HepG2 (cell line): ENCODE measurements around the gene C11orf65. TPM values are rescaled to one million over a fixed set of nuclear protein-coding genes. Genes with fewer than 3 reads are reported as not detected.

Source experiments
- ATAC-seq: fragments of 200-7000 bp; cut with Tn5 transposase; 3 replicates; pipeline ENCODE4 v1.9.1; 2020; ENCODE audit warnings: mild to moderate bottlenecking, moderate library complexity
- BruUV-seq: library from RNA; stranded (reverse); fragments of 400-500 nt; replicated peaks from 2 replicates; lab custom pipeline; 2021; lab: Mats Ljungman, UMichigan
- CTCF ChIA-PET: fragments of 300-600 bp; formaldehyde crosslinking; extraction: SDS; loops from one replicate; lab custom pipeline; 2021; ENCODE audit warnings: low total read pairs, inconsistent platforms, low intra/inter-chr PET ratio; lab: Yijun Ruan, JAX
- POLR2A ChIA-PET: fragments of 350-600 bp; sonication (Branson Sonifier 250); formaldehyde crosslinking; loops from one replicate; lab custom pipeline; 2020; ENCODE audit warnings: antibody characterized with exemption, inconsistent platforms; lab: Yijun Ruan, JAX
- DNase-seq: peaks from one replicate; pipeline ENCODE4 v3.0.0-alpha.2; 2015; ENCODE audit warnings: low spot score
- FAIRE-seq: peaks from 3 replicates; lab custom pipeline; 2011; peaks lifted over from hg19 to GRCh38; lab: Jason Lieb, UNC
- H2AFZ ChIP-seq: one replicate; pipeline ENCODE4 v1.6.1; 2011; ENCODE audit warnings: low read length, inconsistent platforms
- H3K27ac ChIP-seq: fragments of 300-600 bp; 3 replicates; pipeline ENCODE4 v1.8.0; 2011; ENCODE audit warnings: mixed run types, mild to moderate bottlenecking, mixed read lengths, low read length, inconsistent platforms; ENCODE audit not compliant: insufficient read depth; ENCODE audit errors: extremely low read length
- H3K27me3 ChIP-seq, 2 experiments: fragments of 200-600 bp in 1 of 2; 2 replicates in 1 of 2; 3 replicates in 1 of 2; pipeline versions ENCODE4 v1.6.0 to v1.8.0; 2011; ENCODE audit warnings: low read length in 2 of 2, mild to moderate bottlenecking in 2 of 2, moderate library complexity in 2 of 2, inconsistent platforms in 1 of 2; ENCODE audit not compliant: insufficient read depth in 2 of 2, control insufficient read depth in 1 of 2
- H3K36me3 ChIP-seq, 2 experiments: fragments of 200-600 bp in 1 of 2; replicated peaks in 1 of 2; 2 replicates in 1 of 2; 3 replicates in 1 of 2; pipeline versions ENCODE4 v1.5.1 to v1.8.0; 2011; ENCODE audit warnings: low read length in 2 of 2, inconsistent platforms in 1 of 2; ENCODE audit not compliant: insufficient read depth in 2 of 2, control insufficient read depth in 1 of 2
- H3K4me1 ChIP-seq: 2 replicates; pipeline ENCODE4 v1.5.1; 2012; ENCODE audit warnings: low read length, inconsistent platforms; ENCODE audit not compliant: insufficient read depth
- H3K4me2 ChIP-seq: 2 replicates; pipeline ENCODE4 v1.6.0; 2011; ENCODE audit warnings: low read depth, low read length, inconsistent platforms
- H3K4me3 ChIP-seq, 3 experiments: fragments of 200-600 bp in 1 of 3; sonication (generic), shearing (Covaris generic) in 1 of 3; replicated peaks in 1 of 3; 2 replicates each; pipeline ENCODE4 v1.5.1; 2011 to 2016; ENCODE audit warnings: low read length in 3 of 3, inconsistent platforms in 2 of 3, low read depth in 2 of 3, mild to moderate bottlenecking in 2 of 3, control low read depth in 1 of 3, mixed read lengths in 1 of 3; ENCODE audit not compliant: insufficient read depth in 1 of 3
- H3K79me2 ChIP-seq: one replicate; pipeline ENCODE4 v1.6.1; 2011; ENCODE audit warnings: low read length, inconsistent platforms; ENCODE audit not compliant: insufficient read depth
- H3K9ac ChIP-seq: 2 replicates; pipeline ENCODE4 v1.6.0; 2011; ENCODE audit warnings: mild to moderate bottlenecking, low read depth, low read length, inconsistent platforms; ENCODE audit not compliant: insufficient read depth
- H3K9me3 ChIP-seq: 2 replicates; pipeline ENCODE4 v1.5.1; 2012; ENCODE audit warnings: mild to moderate bottlenecking, low read length
- H4K20me1 ChIP-seq: 2 replicates; pipeline ENCODE4 v1.6.0; 2011; ENCODE audit warnings: inconsistent platforms, mild to moderate bottlenecking, low read length, moderate library complexity; ENCODE audit not compliant: insufficient read depth
- BORCS8-MEF2B ChIP-seq: sonication (generic); formaldehyde crosslinking; IDR thresholded peaks from 2 replicates; pipeline ENCODE4 v1.8.0; 2022; ENCODE audit warnings: mild to moderate bottlenecking, missing genetic modification reagents
- HNF4A ChIP-seq: sonication (generic); formaldehyde crosslinking; IDR thresholded peaks from 2 replicates; pipeline ENCODE4 v1.4.0; 2020; ENCODE audit warnings: missing genetic modification reagents
- NRL ChIP-seq: sonication (generic); formaldehyde crosslinking; IDR thresholded peaks from 2 replicates; pipeline ENCODE4 v1.5.0; 2020; ENCODE audit warnings: missing genetic modification reagents, mild to moderate bottlenecking, moderate library complexity, borderline replicate concordance
- ZNF552 ChIP-seq: sonication (generic); formaldehyde crosslinking; IDR thresholded peaks from 2 replicates; pipeline ENCODE4 v1.9.0; 2022; ENCODE audit warnings: missing genetic modification reagents, mild to moderate bottlenecking, borderline replicate concordance
- WGBS: methylation state at CpG from one replicate; pipeline ENCODE4 v1.1.6; 2017; ENCODE audit warnings: low lambda C conversion rate; 5-methylcytosine and 5-hydroxymethylcytosine counted together
- in situ Hi-C: cut with HindIII; loops from 2 replicates; pipeline ENCODE4 v1.10.0; 2017; ENCODE audit warnings: low pct_unique_long_range_greater_than_20kb; ENCODE audit not compliant: extremely low pct_ligation_motif_present
- intact Hi-C: fragments of 100-400 bp; cut with micrococcal nuclease; formaldehyde crosslinking; loops from one replicate; pipeline ENCODE4 v1.10.0; 2022; ENCODE audit not compliant: unreplicated experiment
- polyA plus RNA-seq, 8 experiments: library from polyadenylated mRNA; depleted of rRNA in 3 of 8; stranded (reverse) in 7 of 8; unstranded in 1 of 8; fragments of >200 nt; fragmentation: Illumina TruSeq in 4 of 8; extraction: Trizol in 4 of 8; gene quantifications; 2 replicates each; pipeline versions ENCODE4 v1.2.1 to v1.2.3, GENCODE V29; 2011 to 2016; ENCODE audit warnings: low read depth in 4 of 8, missing spikeins in 1 of 8, mixed read lengths in 1 of 8; ENCODE audit not compliant: insufficient read depth in 1 of 8
- total RNA-seq, 5 experiments: library from RNA; depleted of rRNA; stranded (reverse); fragments of >200 nt; fragmentation: Illumina TruSeq; extraction: Trizol; gene quantifications; 2 replicates each; pipeline ENCODE4 v1.2.3, GENCODE V29; 2016; ENCODE audit warnings: low read depth in 1 of 5
- TF ChIP-seq, protein P1 (sequence below): sonication (generic); formaldehyde crosslinking; IDR thresholded peaks from 2 replicates; pipeline ENCODE4 v1.5.1; 2020; ENCODE audit warnings: mild to moderate bottlenecking, missing genetic modification reagents, borderline replicate concordance

The C11orf65 gene
- total and polyA plus RNA-seq, 2 of the 13 experiments (the other 11 are each of a cell fraction or from before 2014, with no cell fraction given) = 0.38 to 0.42 TPM

DNA sequence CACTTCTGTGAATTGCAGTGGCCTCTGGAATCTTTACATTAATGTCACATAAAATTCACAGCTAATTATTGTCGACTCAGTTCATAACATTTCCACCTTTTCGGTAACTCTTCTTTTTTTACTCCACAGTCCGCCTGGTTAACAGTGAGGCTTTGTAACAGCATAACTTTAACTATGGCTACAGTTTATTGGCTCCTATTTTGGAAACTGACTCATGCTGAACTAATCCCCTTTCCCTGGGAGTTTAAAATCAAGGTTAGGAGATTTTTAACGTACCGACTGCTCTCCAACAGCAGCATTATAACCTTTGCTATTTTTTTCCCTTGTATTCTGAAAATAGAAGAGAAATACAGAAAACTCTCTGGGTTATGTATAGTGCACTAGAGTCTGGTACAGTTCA lies 34.1 kb upstream of the C11orf65 start:
- Histone ChIP-seq H4K20me1 (no peaks in the 10 kb centered on the region), H3K27me3 (no peaks in the 10 kb centered on the region), H3K27ac (no peak overlapping the region), H2AFZ (no peak overlapping the region), H3K4me1 (peaks cover 45% of the 10 kb centered on the region), H3K36me3 (no peaks in the 10 kb centered on the region), H3K4me3 (no peak overlapping the region), H3K9ac (no peak overlapping the region), H3K79me2 (no peaks in the 10 kb centered on the region), H3K4me2 (no peak overlapping the region), H3K9me3 (no peaks in the 10 kb centered on the region)
- ChIA-PET POLR2A (no interaction called here), CTCF (no interaction called here)
- FAIRE-seq = no peak
- ATAC-seq = no peak
- in situ Hi-C loops (no loop called here), intact Hi-C loops (no loop called here)
- WGBS = 48% methylated on average over 5 of the region's 5 CpGs
- TF ChIP-seq NRL (CRISPR knock-in tag) (no peak), BORCS8-MEF2B (CRISPR knock-in tag) (no peak)
- no peak for DNase-seq
- no TSS peak for BruUV-seq

DNA sequence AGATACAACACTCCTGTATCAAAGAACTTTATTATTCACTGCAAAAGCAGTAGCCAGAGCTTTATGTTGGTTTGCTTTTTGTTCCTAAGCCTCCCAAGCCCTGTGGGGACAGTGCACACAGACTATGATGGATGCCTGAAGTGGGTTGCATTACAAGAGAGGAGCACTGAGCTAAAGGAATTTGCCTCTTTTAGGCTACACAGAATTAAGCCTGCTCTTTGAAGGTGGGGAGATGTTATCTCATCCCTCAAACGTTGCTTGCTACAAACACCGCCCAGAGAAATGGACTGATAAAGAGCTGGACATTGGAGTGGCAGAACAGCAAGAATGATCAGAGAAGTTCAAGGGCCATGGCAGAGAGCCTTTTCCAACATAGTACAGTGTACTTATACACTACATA lies 33.4 kb upstream of the C11orf65 start:
- Histone ChIP-seq H3K27ac (no peak overlapping the region), H3K4me2 (peak overlapping the region; percentile 12; the same call in 1 of the 2 replicates), H3K27me3 (no peaks in the 10 kb centered on the region), H3K9ac (no peak overlapping the region), H3K79me2 (no peaks in the 10 kb centered on the region), H3K9me3 (no peaks in the 10 kb centered on the region), H2AFZ (no peak overlapping the region), H3K36me3 (no peaks in the 10 kb centered on the region), H3K4me3 (no peak overlapping the region), H4K20me1 (no peaks in the 10 kb centered on the region), H3K4me1 (peaks cover 47% of the 10 kb centered on the region)
- no TSS peak for BruUV-seq
- FAIRE-seq = no peak
- CTCF ChIA-PET = no interaction called here
- no peak for ATAC-seq
- DNase-seq = peak; percentile 23
- in situ Hi-C loops (no loop called here), intact Hi-C loops (no loop called here)
- TF ChIP-seq HNF4A (CRISPR knock-in tag) = peak; percentile 27; the same call in 1 of the 2 replicates
- TF ChIP-seq, protein P1, sequence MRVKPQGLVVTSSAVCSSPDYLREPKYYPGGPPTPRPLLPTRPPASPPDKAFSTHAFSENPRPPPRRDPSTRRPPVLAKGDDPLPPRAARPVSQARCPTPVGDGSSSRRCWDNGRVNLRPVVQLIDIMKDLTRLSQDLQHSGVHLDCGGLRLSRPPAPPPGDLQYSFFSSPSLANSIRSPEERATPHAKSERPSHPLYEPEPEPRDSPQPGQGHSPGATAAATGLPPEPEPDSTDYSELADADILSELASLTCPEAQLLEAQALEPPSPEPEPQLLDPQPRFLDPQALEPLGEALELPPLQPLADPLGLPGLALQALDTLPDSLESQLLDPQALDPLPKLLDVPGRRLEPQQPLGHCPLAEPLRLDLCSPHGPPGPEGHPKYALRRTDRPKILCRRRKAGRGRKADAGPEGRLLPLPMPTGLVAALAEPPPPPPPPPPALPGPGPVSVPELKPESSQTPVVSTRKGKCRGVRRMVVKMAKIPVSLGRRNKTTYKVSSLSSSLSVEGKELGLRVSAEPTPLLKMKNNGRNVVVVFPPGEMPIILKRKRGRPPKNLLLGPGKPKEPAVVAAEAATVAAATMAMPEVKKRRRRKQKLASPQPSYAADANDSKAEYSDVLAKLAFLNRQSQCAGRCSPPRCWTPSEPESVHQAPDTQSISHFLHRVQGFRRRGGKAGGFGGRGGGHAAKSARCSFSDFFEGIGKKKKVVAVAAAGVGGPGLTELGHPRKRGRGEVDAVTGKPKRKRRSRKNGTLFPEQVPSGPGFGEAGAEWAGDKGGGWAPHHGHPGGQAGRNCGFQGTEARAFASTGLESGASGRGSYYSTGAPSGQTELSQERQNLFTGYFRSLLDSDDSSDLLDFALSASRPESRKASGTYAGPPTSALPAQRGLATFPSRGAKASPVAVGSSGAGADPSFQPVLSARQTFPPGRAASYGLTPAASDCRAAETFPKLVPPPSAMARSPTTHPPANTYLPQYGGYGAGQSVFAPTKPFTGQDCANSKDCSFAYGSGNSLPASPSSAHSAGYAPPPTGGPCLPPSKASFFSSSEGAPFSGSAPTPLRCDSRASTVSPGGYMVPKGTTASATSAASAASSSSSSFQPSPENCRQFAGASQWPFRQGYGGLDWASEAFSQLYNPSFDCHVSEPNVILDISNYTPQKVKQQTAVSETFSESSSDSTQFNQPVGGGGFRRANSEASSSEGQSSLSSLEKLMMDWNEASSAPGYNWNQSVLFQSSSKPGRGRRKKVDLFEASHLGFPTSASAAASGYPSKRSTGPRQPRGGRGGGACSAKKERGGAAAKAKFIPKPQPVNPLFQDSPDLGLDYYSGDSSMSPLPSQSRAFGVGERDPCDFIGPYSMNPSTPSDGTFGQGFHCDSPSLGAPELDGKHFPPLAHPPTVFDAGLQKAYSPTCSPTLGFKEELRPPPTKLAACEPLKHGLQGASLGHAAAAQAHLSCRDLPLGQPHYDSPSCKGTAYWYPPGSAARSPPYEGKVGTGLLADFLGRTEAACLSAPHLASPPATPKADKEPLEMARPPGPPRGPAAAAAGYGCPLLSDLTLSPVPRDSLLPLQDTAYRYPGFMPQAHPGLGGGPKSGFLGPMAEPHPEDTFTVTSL (CRISPR knock-in tag) = no peak
- no peak for TF ChIP-seq ZNF552 (CRISPR knock-in tag)
- 0% methylated on average over 2 of the region's 2 CpGs for WGBS
- POLR2A ChIA-PET = no interaction called here
